Thyroid gland (tissue), 4 donors: ENCODE measurements around the gene GAPVD1.

Experiments
- POLR2A ChIP-seq, 2 donors: fragments of 450-650 bp; IDR thresholded peaks; one replicate each; pipeline ENCODE4 v1.6.1; 2017; ENCODE audit warnings: antibody characterized with exemption in 2 of 2, mild to moderate bottlenecking in 2 of 2, moderate library complexity in 1 of 2
- TF ChIP-seq, protein P1 (sequence below), 6 experiments: fragments of 200-600 bp in 3 of 6; fragments of 450-650 bp in 3 of 6; sonication (generic) in 3 of 6; IDR thresholded peaks; one replicate each; pipeline ENCODE4 v1.5.1; 2016 to 2019; ENCODE audit warnings: antibody characterized with exemption in 6 of 6, mild to moderate bottlenecking in 2 of 6, inconsistent platforms in 1 of 6, moderate library complexity in 1 of 6

DNA sequence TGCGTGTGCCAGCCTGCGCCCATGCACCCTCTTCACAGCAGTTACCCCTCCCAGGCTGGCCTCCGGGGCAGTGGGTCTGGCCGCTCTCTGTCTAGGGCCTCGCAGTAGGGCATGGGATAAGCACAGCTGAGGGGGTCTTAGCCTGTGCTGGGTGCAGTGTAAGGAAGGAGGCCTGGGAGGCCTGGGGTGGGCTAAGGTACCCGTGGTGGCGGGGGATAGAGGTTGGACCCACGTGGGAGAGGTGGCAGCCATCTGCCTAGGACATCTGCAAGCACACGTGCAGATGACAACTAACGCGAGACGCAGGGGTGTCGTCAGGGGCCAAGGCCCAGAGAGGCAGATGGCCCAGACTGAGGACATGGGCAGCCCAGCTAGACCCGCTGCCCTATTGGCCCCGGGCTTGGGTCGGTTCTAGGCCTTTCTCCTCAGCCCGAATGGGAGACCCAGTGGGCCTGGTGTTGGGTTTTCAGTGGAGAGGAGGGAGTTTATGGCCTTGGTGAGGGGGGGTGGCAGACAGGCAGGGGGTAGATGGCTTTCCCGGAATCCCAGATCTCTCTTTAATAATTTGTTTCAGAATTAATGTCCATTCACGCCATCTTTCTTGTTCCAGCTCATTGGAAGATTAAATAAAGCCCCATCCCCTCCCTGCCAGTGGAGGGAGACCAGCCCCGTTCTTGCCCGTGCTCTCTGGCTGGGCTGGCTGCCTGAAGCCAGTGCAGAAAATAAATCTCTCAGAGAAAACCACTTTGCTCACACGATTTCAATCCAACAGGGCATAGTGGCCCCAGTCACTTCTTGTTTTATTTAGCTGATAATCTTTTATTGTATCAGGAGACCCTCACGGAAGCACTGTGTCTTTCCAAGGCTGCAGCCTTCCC lies 154.2 kb downstream of the GAPVD1 start:
- no peak for TF ChIP-seq POLR2A (IDR thresholded peaks at IDR 0.05)
- TF ChIP-seq, protein P1, sequence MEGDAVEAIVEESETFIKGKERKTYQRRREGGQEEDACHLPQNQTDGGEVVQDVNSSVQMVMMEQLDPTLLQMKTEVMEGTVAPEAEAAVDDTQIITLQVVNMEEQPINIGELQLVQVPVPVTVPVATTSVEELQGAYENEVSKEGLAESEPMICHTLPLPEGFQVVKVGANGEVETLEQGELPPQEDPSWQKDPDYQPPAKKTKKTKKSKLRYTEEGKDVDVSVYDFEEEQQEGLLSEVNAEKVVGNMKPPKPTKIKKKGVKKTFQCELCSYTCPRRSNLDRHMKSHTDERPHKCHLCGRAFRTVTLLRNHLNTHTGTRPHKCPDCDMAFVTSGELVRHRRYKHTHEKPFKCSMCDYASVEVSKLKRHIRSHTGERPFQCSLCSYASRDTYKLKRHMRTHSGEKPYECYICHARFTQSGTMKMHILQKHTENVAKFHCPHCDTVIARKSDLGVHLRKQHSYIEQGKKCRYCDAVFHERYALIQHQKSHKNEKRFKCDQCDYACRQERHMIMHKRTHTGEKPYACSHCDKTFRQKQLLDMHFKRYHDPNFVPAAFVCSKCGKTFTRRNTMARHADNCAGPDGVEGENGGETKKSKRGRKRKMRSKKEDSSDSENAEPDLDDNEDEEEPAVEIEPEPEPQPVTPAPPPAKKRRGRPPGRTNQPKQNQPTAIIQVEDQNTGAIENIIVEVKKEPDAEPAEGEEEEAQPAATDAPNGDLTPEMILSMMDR (IDR thresholded peaks at IDR 0.05) = peak in 1 of 6 experiments; percentile 15
